ENCODE data around the gene OSBPL8. TPM values are rescaled to one million over a fixed set of nuclear protein-coding genes. Genes with fewer than 3 reads are reported as not detected.

The OSBPL8 gene
- total and polyA plus RNA-seq, 2 donors (not counting 1 experiment from before 2014, with no cell fraction given) = 11.1 to 112 TPM

DNA sequence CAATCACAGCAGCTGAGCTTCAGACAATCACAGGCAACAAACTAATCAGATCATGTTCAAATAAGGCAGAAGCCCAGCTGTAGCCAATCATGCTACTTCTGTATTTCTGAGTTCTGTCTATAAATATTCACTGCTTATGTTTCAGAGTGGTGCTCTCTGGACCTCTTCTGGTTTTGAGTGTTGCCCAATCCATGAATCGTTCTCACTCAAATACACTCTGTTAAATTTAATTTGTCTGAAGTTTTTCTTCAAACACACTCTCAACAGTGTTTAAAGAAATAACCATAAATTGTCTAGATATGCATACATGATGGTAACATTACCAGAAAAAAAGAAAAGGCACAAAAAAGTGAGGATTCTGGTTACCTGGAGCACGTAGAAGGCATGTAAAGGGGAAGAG, 133.4 kb downstream of the OSBPL8 start:
- Histone ChIP-seq H2AFZ (ENCODE audit: insufficient read depth, low read depth, low read length, poor library complexity, severe bottlenecking) (no peak overlapping the region), H3K27ac (ENCODE audit: low read length in 2 of 2) (no peak overlapping the region), H3K9ac (ENCODE audit: low read length) (no peak overlapping the region), H3K79me2 (ENCODE audit: control insufficient read depth, insufficient read depth, low read length) (peaks cover 76% of the 10 kb centered on the region), H4K20me1 (ENCODE audit: control insufficient read depth, insufficient read depth, low read length, poor library complexity, severe bottlenecking) (peaks cover 36% of the 10 kb centered on the region), H3K27me3 (replicated peaks in 1 of 4; ENCODE audit: control extremely low read depth in 1 of 4, control insufficient read depth in 3 of 4, insufficient read depth in 4 of 4, low read length in 3 of 4) (no peaks in the 10 kb centered on the region), H3K4me1 (ENCODE audit: control insufficient read depth in 2 of 2, insufficient read depth in 2 of 2, low read length in 2 of 2) (no peaks in the 10 kb centered on the region), H3K4me3 (ENCODE audit: control extremely low read depth in 1 of 5, extremely low read depth in 1 of 5, insufficient read depth in 1 of 5, low read depth in 2 of 5, low read length in 4 of 5) (no peak overlapping the region), H3K36me3 (replicated peaks in 1 of 2; ENCODE audit: control extremely low read depth in 1 of 2, control insufficient read depth in 1 of 2, extremely low read depth in 1 of 2, insufficient read depth in 2 of 2, low read length in 1 of 2) (peaks cover 0 to 2% of the 10 kb centered on the region in 2 experiments), H3K9me3 (ENCODE audit: control extremely low read depth in 1 of 3, control insufficient read depth in 2 of 3, insufficient read depth in 1 of 3, low read length in 2 of 3) (peaks cover 4 to 26% (median 8%) of the 10 kb centered on the region in 3 donors), H3K4me2 (replicated peaks; ENCODE audit: low read depth, low read length, poor library complexity, severe bottlenecking) (no peak overlapping the region)
- intact Hi-C loops (cut with micrococcal nuclease) = no loop called here
- WGBS (ENCODE audit: insufficient coverage) = no CpG with 5 or more reads among the region's 2 CpGs
- Mint-ChIP-seq H3K4me3 (no peak overlapping the region), H3K27ac (no peak overlapping the region), H3K27me3 (no peaks in the 10 kb centered on the region), H3K4me1 (peaks cover 20% of the 10 kb centered on the region), H3K9me3 (ENCODE audit: insufficient read depth) (peaks cover 12% of the 10 kb centered on the region)
- no peak for TF ChIP-seq EZH2 (IDR thresholded peaks at IDR 0.05; ENCODE audit: borderline replicate concordance, insufficient read depth, low read depth, low read length, poor library complexity, severe bottlenecking)
- TF ChIP-seq, protein P1, sequence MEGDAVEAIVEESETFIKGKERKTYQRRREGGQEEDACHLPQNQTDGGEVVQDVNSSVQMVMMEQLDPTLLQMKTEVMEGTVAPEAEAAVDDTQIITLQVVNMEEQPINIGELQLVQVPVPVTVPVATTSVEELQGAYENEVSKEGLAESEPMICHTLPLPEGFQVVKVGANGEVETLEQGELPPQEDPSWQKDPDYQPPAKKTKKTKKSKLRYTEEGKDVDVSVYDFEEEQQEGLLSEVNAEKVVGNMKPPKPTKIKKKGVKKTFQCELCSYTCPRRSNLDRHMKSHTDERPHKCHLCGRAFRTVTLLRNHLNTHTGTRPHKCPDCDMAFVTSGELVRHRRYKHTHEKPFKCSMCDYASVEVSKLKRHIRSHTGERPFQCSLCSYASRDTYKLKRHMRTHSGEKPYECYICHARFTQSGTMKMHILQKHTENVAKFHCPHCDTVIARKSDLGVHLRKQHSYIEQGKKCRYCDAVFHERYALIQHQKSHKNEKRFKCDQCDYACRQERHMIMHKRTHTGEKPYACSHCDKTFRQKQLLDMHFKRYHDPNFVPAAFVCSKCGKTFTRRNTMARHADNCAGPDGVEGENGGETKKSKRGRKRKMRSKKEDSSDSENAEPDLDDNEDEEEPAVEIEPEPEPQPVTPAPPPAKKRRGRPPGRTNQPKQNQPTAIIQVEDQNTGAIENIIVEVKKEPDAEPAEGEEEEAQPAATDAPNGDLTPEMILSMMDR (IDR thresholded peaks at IDR 0.05) = no peak
- ChIA-PET POLR2A (no interaction called here), CTCF (no interaction called here)
- DNase-seq (no peak), ATAC-seq (ENCODE audit: low read depth) (no peak)

DNA sequence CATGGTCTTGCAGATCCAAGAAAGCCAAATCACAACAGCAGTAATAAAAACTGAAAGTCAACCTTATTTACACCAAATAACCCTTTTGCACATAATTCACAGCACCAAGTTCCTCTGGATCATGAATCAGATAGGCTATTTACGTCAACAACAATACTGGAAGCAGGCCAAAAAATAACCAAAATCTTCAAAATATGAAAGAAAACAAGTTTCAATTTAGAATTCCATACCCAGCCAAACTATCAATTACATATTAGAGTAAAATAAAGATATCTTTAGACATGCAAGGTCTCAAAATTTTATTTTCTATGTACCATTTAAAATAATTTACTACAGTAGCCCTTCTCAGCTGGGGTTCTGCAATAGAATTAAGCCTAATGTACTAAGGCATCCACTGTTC, 134.6 kb downstream of the OSBPL8 start:
- H3K27ac Mint-ChIP-seq = no peak overlapping the region
- POLR2A ChIA-PET = no interaction called here
- H3K4me3 ChIP-seq (ENCODE audit: control extremely low read depth in 1 of 5, extremely low read depth in 1 of 5, insufficient read depth in 1 of 5, low read depth in 2 of 5, low read length in 4 of 5) = no peak overlapping the region
- peaks cover 65% of the 10 kb centered on the region for H3K79me2 ChIP-seq (ENCODE audit: control insufficient read depth, insufficient read depth, low read length)
- no peak overlapping the region for H3K4me3 Mint-ChIP-seq
- WGBS (ENCODE audit: insufficient coverage) = no CpG with 5 or more reads among the region's 1 CpG
- intact Hi-C loops (cut with micrococcal nuclease) = no loop called here
- H3K4me2 ChIP-seq (replicated peaks; ENCODE audit: low read depth, low read length, poor library complexity, severe bottlenecking) = no peak overlapping the region
- no peaks in the 10 kb centered on the region for H3K27me3 ChIP-seq (replicated peaks in 1 of 4; ENCODE audit: control extremely low read depth in 1 of 4, control insufficient read depth in 3 of 4, insufficient read depth in 4 of 4, low read length in 3 of 4)
- H3K4me1 ChIP-seq (ENCODE audit: control insufficient read depth in 2 of 2, insufficient read depth in 2 of 2, low read length in 2 of 2) = no peaks in the 10 kb centered on the region
- H3K9ac ChIP-seq (ENCODE audit: low read length) = no peak overlapping the region
- H3K27me3 Mint-ChIP-seq = no peaks in the 10 kb centered on the region
- H3K9me3 Mint-ChIP-seq (ENCODE audit: insufficient read depth) = peaks cover 12% of the 10 kb centered on the region
- peaks cover 4 to 26% (median 8%) of the 10 kb centered on the region in 3 donors for H3K9me3 ChIP-seq (ENCODE audit: control extremely low read depth in 1 of 3, control insufficient read depth in 2 of 3, insufficient read depth in 1 of 3, low read length in 2 of 3)
- H2AFZ ChIP-seq (ENCODE audit: insufficient read depth, low read depth, low read length, poor library complexity, severe bottlenecking) = no peak overlapping the region
- CTCF ChIA-PET = no interaction called here
- no peak for DNase-seq
- no peak for ATAC-seq (ENCODE audit: low read depth)
- H4K20me1 ChIP-seq (ENCODE audit: control insufficient read depth, insufficient read depth, low read length, poor library complexity, severe bottlenecking) = peaks cover 32% of the 10 kb centered on the region
- H3K27ac ChIP-seq (ENCODE audit: low read length in 2 of 2) = no peak overlapping the region
- peaks cover 0 to 2% of the 10 kb centered on the region in 2 experiments for H3K36me3 ChIP-seq (replicated peaks in 1 of 2; ENCODE audit: control extremely low read depth in 1 of 2, control insufficient read depth in 1 of 2, extremely low read depth in 1 of 2, insufficient read depth in 2 of 2, low read length in 1 of 2)
- no peak for TF ChIP-seq EZH2 (IDR thresholded peaks at IDR 0.05; ENCODE audit: borderline replicate concordance, insufficient read depth, low read depth, low read length, poor library complexity, severe bottlenecking)
- TF ChIP-seq, protein P1 (IDR thresholded peaks at IDR 0.05) = no peak
- peaks cover 11% of the 10 kb centered on the region for H3K4me1 Mint-ChIP-seq

All from B cell (primary cell).